Liver (tissue), 3 donors: ENCODE results near the gene SAMD4A.

ENCODE experiments used
- GABPA ChIP-seq, 2 donors: IDR thresholded peaks in 1 of 2; conservative IDR thresholded peaks in 1 of 2; 2 replicates each; pipeline ENCODE4 v1.6.1; 2016; ENCODE audit warnings: antibody characterized with exemption in 2 of 2, mild to moderate bottlenecking in 1 of 2, moderate library complexity in 1 of 2
- RAD21 ChIP-seq, 2 donors: IDR thresholded peaks; 2 replicates each; pipeline ENCODE4 v1.6.1; 2016; ENCODE audit warnings: antibody characterized with exemption in 2 of 2, mild to moderate bottlenecking in 2 of 2
- TF ChIP-seq, protein P1 (sequence below): fragments of 150-350 bp; IDR thresholded peaks from 2 replicates; pipeline ENCODE4 v1.5.1; 2017; ENCODE audit warnings: improper control_type of control experiment, low read depth, low read length; ENCODE audit not compliant: missing input control
- donor health status: healthy.
- donor health status: healthy.

GRCh38 chr14:54747616-54748015 is 180.7 kb downstream of the SAMD4A start:
- TF ChIP-seq GABPA (IDR thresholded peaks at IDR 0.05 in 1 of 2, conservative IDR thresholded peaks at IDR 0.05 in 1 of 2) (no peak), RAD21 (IDR thresholded peaks at IDR 0.05) (no peak)
- TF ChIP-seq, protein P1, sequence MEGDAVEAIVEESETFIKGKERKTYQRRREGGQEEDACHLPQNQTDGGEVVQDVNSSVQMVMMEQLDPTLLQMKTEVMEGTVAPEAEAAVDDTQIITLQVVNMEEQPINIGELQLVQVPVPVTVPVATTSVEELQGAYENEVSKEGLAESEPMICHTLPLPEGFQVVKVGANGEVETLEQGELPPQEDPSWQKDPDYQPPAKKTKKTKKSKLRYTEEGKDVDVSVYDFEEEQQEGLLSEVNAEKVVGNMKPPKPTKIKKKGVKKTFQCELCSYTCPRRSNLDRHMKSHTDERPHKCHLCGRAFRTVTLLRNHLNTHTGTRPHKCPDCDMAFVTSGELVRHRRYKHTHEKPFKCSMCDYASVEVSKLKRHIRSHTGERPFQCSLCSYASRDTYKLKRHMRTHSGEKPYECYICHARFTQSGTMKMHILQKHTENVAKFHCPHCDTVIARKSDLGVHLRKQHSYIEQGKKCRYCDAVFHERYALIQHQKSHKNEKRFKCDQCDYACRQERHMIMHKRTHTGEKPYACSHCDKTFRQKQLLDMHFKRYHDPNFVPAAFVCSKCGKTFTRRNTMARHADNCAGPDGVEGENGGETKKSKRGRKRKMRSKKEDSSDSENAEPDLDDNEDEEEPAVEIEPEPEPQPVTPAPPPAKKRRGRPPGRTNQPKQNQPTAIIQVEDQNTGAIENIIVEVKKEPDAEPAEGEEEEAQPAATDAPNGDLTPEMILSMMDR = no peak
